Activated naive CD4-positive, alpha-beta T cell treated with anti-CD3 and anti-CD28 coated beads, Interleukin-2, amount 50 U/mL, for 24 hours (primary cell): ENCODE measurements around the gene PCDH10.

Experiments
- H3K27ac Mint-ChIP-seq: one replicate; pipeline ENCODE4 v1.8.0; 2021; ENCODE audit warnings: mild to moderate bottlenecking, mixed read lengths
- H3K27me3 Mint-ChIP-seq: one replicate; pipeline ENCODE4 v1.8.0; 2021; ENCODE audit warnings: mixed read lengths
- H3K36me3 Mint-ChIP-seq: one replicate; pipeline ENCODE4 v1.8.0; 2021; ENCODE audit warnings: mixed read lengths
- H3K4me1 Mint-ChIP-seq: one replicate; pipeline ENCODE4 v1.8.0; 2021; ENCODE audit warnings: mixed read lengths
- H3K4me3 Mint-ChIP-seq: one replicate; pipeline ENCODE4 v1.8.0; 2021; ENCODE audit warnings: mild to moderate bottlenecking, mixed read lengths
- H3K9me3 Mint-ChIP-seq: one replicate; pipeline ENCODE4 v1.8.0; 2021; ENCODE audit warnings: mixed read lengths

The PCDH10 gene

GRCh38 chr4:133146574-133147241, 2.4 kb upstream of the PCDH10 start:
- no peak overlapping the region for H3K4me3 Mint-ChIP-seq
- no peaks in the 10 kb centered on the region for H3K9me3 Mint-ChIP-seq
- H3K4me1 Mint-ChIP-seq: peaks cover 20% of the 10 kb centered on the region
- peaks cover 5% of the 10 kb centered on the region for H3K36me3 Mint-ChIP-seq
- no peak overlapping the region for H3K27ac Mint-ChIP-seq
- peaks cover 47% of the 10 kb centered on the region for H3K27me3 Mint-ChIP-seq

GRCh38 chr4:133147286-133147821, 1.7 kb upstream of the PCDH10 start:
- H3K36me3 Mint-ChIP-seq: peaks cover 5% of the 10 kb centered on the region
- H3K4me3 Mint-ChIP-seq: no peak overlapping the region
- H3K27ac Mint-ChIP-seq: no peak overlapping the region
- peaks cover 20% of the 10 kb centered on the region for H3K4me1 Mint-ChIP-seq
- H3K9me3 Mint-ChIP-seq: no peaks in the 10 kb centered on the region
- peaks cover 49% of the 10 kb centered on the region for H3K27me3 Mint-ChIP-seq

GRCh38 chr4:133147921-133148689, 989 bp upstream of the PCDH10 start:
- H3K4me3 Mint-ChIP-seq: no peak overlapping the region
- H3K27me3 Mint-ChIP-seq: peaks cover 56% of the 10 kb centered on the region
- peaks cover 5% of the 10 kb centered on the region for H3K36me3 Mint-ChIP-seq
- peaks cover 20% of the 10 kb centered on the region for H3K4me1 Mint-ChIP-seq
- no peaks in the 10 kb centered on the region for H3K9me3 Mint-ChIP-seq
- H3K27ac Mint-ChIP-seq: no peak overlapping the region

- Mint-ChIP-seq H3K36me3 (peaks cover 5% of the 10 kb centered on the region), H3K27ac (no peak overlapping the region), H3K4me3 (peak overlapping the region; percentile 74), H3K4me1 (peaks cover 20% of the 10 kb centered on the region), H3K27me3 (peaks cover 55% of the 10 kb centered on the region), H3K9me3 (no peaks in the 10 kb centered on the region)
Measured at GRCh38 chr4:133149364-133149695, 236 bp downstream of the PCDH10 start.

GRCh38 chr4:133149932-133150471, 908 bp downstream of the PCDH10 start:
- no peaks in the 10 kb centered on the region for H3K9me3 Mint-ChIP-seq
- no peak overlapping the region for H3K4me3 Mint-ChIP-seq
- no peak overlapping the region for H3K27ac Mint-ChIP-seq
- peaks cover 20% of the 10 kb centered on the region for H3K4me1 Mint-ChIP-seq
- H3K27me3 Mint-ChIP-seq: peaks cover 52% of the 10 kb centered on the region
- H3K36me3 Mint-ChIP-seq: peaks cover 5% of the 10 kb centered on the region

GRCh38 chr4:133150486-133151340, 1.6 kb downstream of the PCDH10 start:
- Mint-ChIP-seq H3K4me1 (peaks cover 20% of the 10 kb centered on the region), H3K4me3 (no peak overlapping the region), H3K9me3 (no peaks in the 10 kb centered on the region), H3K36me3 (peaks cover 5% of the 10 kb centered on the region), H3K27ac (no peak overlapping the region), H3K27me3 (peaks cover 52% of the 10 kb centered on the region)

- Mint-ChIP-seq H3K27me3 (peaks cover 47% of the 10 kb centered on the region), H3K4me1 (peaks cover 20% of the 10 kb centered on the region), H3K4me3 (no peak overlapping the region), H3K27ac (no peak overlapping the region), H3K9me3 (no peaks in the 10 kb centered on the region), H3K36me3 (peaks cover 5% of the 10 kb centered on the region)
Measured at GRCh38 chr4:133151341-133151690, 2.2 kb downstream of the PCDH10 start.

GRCh38 chr4:133151691-133152329, 2.7 kb downstream of the PCDH10 start:
- Mint-ChIP-seq H3K9me3 (no peaks in the 10 kb centered on the region), H3K4me3 (no peak overlapping the region), H3K36me3 (peaks cover 5% of the 10 kb centered on the region), H3K27ac (no peak overlapping the region), H3K27me3 (peaks cover 44% of the 10 kb centered on the region), H3K4me1 (peaks cover 20% of the 10 kb centered on the region)

GRCh38 chr4:133152330-133152821, 3.3 kb downstream of the PCDH10 start:
- Mint-ChIP-seq H3K27ac (no peak overlapping the region), H3K36me3 (peaks cover 5% of the 10 kb centered on the region), H3K9me3 (no peaks in the 10 kb centered on the region), H3K4me1 (peaks cover 17% of the 10 kb centered on the region), H3K27me3 (peaks cover 41% of the 10 kb centered on the region), H3K4me3 (no peak overlapping the region)

- H3K27me3 Mint-ChIP-seq: peaks cover 40% of the 10 kb centered on the region
- H3K4me3 Mint-ChIP-seq: no peak overlapping the region
Measured at GRCh38 chr4:133152831-133153481, 3.9 kb downstream of the PCDH10 start.

GRCh38 chr4:133154725-133155124, 5.6 kb downstream of the PCDH10 start:
- H3K4me3 Mint-ChIP-seq: no peak overlapping the region
- H3K9me3 Mint-ChIP-seq: no peaks in the 10 kb centered on the region
- H3K27me3 Mint-ChIP-seq: peaks cover 24% of the 10 kb centered on the region
- peaks cover 5% of the 10 kb centered on the region for H3K4me1 Mint-ChIP-seq
- no peaks in the 10 kb centered on the region for H3K36me3 Mint-ChIP-seq
- H3K27ac Mint-ChIP-seq: no peak overlapping the region

More at GRCh38 chr4:133152831-133153481, 3.9 kb downstream of the PCDH10 start:
- Mint-ChIP-seq H3K4me1 (peaks cover 17% of the 10 kb centered on the region), H3K36me3 (peaks cover 5% of the 10 kb centered on the region), H3K9me3 (no peaks in the 10 kb centered on the region), H3K27ac (no peak overlapping the region)

- Mint-ChIP-seq H3K27ac (no peak overlapping the region), H3K4me1 (no peaks in the 10 kb centered on the region), H3K4me3 (no peak overlapping the region), H3K27me3 (peaks cover 14% of the 10 kb centered on the region), H3K36me3 (no peaks in the 10 kb centered on the region), H3K9me3 (no peaks in the 10 kb centered on the region)
Measured at GRCh38 chr4:133156096-133156495, 7.0 kb downstream of the PCDH10 start.

- no peak overlapping the region for H3K27ac Mint-ChIP-seq
- H3K36me3 Mint-ChIP-seq: no peaks in the 10 kb centered on the region
- H3K27me3 Mint-ChIP-seq: peaks cover 12% of the 10 kb centered on the region
- H3K9me3 Mint-ChIP-seq: no peaks in the 10 kb centered on the region
- H3K4me1 Mint-ChIP-seq: no peaks in the 10 kb centered on the region
- no peak overlapping the region for H3K4me3 Mint-ChIP-seq
Measured at GRCh38 chr4:133156556-133156955, 7.5 kb downstream of the PCDH10 start.

- Mint-ChIP-seq H3K4me3 (no peak overlapping the region), H3K4me1 (no peaks in the 10 kb centered on the region), H3K9me3 (no peaks in the 10 kb centered on the region), H3K27ac (no peak overlapping the region), H3K27me3 (peaks cover 7% of the 10 kb centered on the region), H3K36me3 (no peaks in the 10 kb centered on the region)
Measured at GRCh38 chr4:133157460-133158160, 8.5 kb downstream of the PCDH10 start.
